SK-MEL-5 (cell line): Measurements from ENCODE around the gene SLC12A5. TPM values are rescaled to one million over a fixed set of nuclear protein-coding genes. Genes with fewer than 3 reads are reported as not detected.

Experiments used
- DNase-seq: peaks from one replicate; pipeline ENCODE4 v3.0.0-alpha.2; 2016; ENCODE audit warnings: low read depth, low spot score
- in situ Hi-C: cut with HindIII; loops from 2 replicates; pipeline ENCODE4 v1.10.0; 2016; ENCODE audit warnings: low sequenced_read_pairs, high pct_unique_total_duplicates, low pct_unique_long_range_greater_than_20kb
- total RNA-seq: library from RNA; depleted of rRNA; stranded (reverse); fragments of >200 nt; shearing (Covaris generic); gene quantifications from 2 replicates; pipeline ENCODE4 v1.2.3, GENCODE V29; 2014

Gene SLC12A5
- total RNA-seq, 1 experiment from 2014 or later = 0.74 TPM

DNA sequence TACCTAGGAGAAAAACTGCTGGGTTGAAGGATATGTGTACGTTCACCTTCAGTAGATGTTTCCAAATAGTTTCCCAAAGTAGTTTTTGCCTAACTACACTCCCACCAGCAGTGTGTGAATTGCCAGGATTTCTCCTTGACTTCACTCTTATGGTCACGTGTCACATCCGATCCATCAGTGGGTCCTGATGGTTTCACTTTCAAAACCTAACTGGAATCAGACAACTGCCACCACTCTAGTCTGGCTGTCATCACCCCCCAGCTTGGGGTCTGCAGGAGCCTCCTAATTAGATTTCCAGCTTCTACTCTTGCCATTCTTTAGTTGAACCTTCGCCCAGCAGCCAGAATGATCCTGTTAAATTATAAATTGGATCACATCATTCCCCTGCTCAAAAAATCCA lies 8.5 kb upstream of the SLC12A5 start:
- peak; percentile 29 for DNase-seq
- in situ Hi-C loops = no loop called here

DNA sequence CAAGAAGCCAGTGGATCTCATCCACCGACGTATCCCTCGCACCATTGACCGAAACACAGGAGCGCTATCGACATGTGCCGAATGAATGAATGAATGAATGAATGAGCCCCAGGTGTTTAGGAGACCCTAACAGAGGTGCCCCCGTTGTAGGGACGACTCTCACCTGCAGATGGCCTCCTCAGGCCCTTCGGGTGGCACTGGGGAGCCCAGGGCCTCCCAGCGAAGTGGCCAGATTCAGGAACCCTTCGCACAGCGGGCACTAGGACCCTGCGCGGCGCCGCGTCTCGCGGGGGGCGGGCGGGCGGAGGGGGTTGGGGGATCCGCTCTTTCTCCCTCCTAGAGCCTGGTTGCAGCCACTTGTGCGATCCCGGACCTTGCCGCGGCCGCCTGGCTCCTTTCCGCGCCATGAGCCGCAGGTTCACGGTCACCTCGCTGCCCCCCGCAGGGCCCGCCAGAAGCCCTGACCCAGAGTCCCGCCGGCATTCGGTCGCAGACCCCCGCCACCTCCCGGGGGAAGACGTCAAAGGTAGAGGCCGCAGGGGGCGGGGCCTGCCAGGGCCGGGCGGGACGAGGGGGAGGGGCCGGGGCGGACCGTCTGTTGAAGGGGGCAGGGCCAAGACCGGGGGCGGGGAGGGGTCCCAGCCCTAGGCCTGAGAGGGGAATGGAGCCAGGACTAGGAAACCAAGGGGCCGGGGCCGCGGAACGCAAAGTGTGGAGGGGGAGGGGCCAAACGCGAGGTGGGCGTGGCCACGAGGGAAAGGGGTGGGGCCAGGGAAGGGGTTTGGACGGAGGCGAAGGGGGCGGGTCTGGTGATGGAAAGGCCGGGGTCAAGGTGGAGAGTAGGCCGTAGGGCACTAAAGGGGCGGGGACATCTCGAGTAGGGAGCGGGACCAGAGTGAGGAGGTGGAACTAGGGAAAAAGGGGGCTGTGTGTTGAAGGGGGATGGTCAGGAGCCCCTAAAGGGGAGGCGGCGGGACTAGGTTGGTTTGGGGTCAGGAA lies 7.4 kb upstream of the SLC12A5 start:
- DNase-seq = peak; percentile 84
- in situ Hi-C loops = no loop called here

DNA sequence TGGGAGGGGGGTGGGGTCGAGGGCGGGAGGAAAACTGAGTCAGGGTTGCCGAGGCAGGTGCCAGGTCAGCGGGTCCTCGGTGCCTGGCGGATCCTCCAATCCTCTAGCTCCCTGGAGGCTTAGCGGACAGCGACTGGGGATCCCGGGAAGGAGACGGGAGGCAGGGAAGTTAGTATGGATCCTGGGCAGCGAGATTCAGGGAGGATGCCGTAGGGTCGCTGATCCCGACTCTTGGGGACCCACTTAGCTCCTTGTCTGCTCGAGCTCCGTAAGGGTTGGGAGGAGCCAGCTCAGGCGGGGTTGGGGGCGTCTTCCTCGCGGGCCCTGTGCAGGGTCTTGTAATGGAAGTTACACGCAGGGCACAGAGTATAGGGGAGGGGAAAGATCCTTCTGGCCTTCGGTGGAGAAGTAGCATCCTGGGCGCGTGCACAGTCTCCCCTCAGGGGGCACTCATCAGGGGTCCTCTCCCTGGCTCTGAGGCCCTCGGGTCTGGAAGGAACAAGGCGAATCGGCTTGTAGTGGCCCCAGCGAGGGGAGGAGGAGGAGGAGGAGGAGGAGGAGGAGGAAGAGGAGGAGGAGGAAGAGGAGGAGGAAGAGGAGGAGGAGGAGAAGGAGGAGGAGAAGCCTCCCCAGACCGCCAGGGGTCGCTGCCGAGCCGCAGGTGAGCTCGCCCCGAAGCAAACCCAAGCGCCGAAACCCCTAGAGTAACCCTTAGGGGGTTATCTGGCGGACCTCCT lies 6.4 kb upstream of the SLC12A5 start:
- in situ Hi-C loops = no loop called here

DNA sequence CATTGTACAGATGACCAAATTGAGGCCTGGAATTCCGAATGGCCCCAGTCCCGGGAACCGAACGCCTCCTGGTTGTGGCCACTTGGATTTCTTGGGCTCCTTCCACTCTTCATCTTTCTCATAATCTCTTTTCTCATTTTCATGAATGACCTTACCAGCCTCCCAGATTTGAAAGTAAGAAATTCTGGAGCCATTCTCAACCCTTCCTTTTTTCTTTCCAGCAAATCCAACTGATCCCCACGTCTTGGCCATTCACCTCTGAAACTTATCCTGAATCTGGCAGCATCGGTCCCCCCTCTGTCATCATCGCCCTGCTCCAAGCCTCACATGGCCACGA lies 5.9 kb upstream of the SLC12A5 start:
- DNase-seq = no peak
- in situ Hi-C loops = no loop called here

More for the DNA sequence above, 6.4 kb upstream of the SLC12A5 start:
- peak; percentile 52 for DNase-seq

DNA sequence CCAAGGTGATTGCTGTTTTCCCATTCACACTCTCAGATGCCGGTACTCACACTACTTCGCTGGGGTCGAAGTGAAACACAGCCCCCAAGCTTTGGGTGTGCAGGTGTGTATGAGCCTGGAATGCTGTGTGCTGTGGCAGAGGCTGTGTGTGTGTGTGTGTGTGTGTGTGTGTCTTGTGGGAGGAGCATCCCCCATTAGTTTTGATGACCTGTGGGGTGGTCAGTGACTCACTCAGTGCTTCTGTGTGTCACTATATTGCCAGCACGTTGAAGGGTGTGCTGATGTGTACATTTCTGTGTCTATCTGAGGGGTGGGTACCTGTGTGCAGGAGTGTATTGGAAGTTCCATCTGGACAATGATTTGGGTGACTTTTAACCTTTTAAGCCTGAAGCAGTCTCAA lies 5.0 kb upstream of the SLC12A5 start:
- no peak for DNase-seq
- in situ Hi-C loops = no loop called here

DNA sequence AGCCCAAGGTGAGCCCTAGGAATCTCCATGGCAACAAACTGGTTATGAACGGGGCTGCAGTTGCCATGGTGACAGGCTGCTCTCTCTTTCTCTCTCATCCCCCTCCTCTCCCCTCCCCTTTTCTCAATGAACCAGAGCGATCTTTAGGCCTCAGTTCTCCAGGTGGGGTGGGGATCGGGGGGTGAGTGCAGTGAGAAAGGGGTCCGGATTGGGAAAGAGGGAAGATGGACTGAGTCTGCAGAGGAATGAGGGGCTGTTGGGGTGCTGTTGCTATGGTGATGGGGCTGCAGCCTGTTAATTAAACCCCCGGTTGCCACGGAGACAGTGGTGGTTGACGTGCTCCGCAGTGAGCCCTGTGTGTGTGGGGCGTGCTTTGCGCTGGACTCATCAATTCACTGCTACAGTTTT lies 3.6 kb upstream of the SLC12A5 start:
- DNase-seq = no peak
- in situ Hi-C loops = no loop called here

DNA sequence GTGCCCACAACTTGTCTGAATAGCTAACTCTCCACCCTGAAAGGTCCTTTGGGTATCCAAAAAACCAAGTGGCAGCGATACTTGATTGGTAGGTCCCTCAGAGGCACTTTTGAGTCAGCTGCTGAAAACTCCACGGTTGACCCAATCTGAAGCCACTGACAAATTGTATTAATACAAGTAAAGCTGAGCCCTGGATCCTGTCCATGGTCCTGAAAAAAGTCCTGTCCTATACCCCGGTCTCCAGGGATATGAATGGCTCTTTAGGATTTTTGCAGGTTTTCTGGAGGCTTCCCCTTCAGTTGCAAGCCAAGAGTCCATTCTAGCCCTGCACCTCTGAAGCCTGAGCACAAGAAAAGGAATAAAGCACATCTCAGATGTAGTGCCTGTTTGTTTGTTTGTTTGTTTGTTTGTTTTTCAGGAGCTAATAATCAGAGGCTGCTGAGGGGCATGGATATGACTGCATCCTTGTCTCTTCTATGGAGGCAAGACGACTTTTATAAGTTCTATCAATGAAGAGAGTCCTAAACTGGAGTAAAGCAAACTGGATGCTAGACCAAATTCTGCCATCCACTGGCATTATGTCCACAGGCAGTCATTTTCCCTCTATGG lies 1.7 kb upstream of the SLC12A5 start:
- in situ Hi-C loops = no loop called here
- peak; percentile 60 for DNase-seq

DNA sequence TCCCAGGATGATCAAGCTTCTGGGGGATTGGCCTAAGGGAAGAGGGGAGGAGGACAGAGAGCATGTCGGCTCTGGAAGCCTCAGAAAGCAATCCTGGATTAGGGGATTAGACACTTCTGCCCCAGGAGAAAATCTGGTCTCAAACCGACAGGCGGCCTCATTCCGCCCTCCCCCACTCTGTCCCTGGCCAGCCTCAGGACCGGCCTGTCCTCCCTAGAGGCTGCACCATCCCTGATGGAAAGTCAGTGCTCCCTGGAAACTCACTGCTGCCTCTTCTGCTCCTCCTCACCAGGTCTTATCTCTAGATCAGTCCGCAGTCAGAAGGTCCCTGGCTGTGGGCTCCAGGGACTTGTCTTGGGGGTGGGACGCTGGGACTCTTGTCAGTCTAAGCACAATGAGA lies 905 bp upstream of the SLC12A5 start:
- in situ Hi-C loops = no loop called here

DNA sequence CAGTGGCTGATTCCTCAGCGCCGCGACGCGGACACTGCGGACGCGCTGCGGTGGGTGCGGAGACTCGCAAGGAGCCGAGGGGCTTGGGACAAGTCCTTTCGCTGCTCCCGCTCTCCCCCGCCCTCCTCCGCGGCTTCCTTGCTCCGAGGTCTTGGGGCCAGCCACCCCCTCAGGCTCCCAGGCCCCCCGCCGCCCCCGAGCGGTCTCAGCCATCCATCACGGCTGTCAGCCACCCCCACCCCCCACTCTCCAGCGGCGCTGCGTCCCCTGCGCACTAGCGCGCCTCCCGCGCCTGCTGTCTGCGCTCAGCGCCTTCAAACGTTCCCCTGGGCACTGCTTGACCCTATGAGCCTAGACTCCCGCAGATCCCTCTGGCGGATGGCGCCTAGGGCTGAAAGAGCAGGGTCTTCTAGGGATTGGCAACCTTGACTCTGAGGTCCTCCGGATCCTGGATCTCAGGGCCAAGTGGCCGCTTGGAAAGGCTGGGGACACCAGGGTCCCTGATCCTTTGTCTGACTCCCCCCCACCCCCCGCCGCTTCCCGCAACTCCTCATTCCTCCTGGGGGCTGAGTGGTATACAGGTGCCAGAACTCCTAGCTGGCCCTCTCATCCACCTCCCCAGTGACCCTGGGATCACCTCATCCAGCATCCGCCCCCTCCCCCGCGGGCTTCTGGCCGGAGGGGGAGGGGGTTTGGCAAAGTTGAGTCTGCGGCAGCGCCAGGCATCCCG lies 1.4 kb downstream of the SLC12A5 start:
- in situ Hi-C loops = no loop called here
- no peak for DNase-seq

More for the DNA sequence above, 905 bp upstream of the SLC12A5 start:
- no peak for DNase-seq

DNA sequence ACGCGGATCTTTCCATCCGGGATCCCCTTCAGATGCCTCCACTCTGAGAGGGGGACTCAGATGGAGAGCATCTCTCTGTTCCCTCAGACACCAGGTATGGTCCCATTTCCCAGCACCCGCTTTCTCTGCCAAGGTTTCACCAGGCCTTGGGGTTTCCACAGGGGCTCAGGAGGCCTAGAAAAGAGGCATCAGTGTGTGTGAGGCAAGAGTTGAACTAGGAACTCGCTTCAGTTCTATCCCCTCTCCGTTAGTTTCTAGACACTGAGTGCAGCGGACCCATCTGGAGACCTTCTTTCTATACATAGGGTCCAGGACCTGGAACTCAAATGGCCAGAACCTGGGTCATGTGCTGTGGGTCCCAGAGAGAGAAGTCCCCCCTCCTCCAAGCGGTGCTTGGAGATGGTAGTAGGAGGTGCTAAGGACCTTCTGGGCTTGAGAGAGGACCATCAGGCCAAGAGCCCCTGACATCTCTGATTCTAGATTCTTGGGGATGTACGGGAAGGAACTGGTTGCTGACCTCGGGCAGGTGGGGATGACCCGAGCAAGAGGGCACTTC lies 2.1 kb downstream of the SLC12A5 start:
- in situ Hi-C loops = no loop called here

DNA sequence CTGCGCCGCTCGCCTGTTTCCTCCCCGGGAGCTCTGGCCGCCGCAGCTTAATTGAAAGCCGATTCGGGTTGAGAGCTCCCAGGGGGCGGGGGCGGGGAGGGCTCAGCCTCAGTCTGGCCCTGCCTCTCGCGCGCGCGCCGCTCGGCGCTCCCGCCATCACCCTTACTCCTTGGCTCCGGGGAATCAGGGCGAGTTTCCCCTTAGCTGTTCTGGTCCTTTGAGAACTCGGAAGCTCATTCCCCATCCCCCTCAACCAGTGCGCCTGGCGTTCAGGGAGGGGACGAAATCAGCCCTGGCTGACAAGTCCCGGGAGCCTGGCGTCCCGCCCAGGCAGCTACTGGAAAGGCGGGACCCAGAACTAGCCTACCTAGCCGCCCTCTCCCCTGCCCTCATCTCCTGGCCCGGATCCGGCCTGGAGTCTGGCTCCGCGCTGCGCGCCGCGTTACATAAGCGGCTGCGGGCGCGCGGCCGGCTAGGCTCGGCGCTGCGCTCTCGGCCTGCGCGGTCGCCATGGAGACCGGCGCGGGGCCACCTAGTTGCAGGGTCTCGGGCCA lies 2.8 kb downstream of the SLC12A5 start:
- no peak for DNase-seq
- in situ Hi-C loops = no loop called here

More for the DNA sequence above, 2.1 kb downstream of the SLC12A5 start:
- DNase-seq = no peak

DNA sequence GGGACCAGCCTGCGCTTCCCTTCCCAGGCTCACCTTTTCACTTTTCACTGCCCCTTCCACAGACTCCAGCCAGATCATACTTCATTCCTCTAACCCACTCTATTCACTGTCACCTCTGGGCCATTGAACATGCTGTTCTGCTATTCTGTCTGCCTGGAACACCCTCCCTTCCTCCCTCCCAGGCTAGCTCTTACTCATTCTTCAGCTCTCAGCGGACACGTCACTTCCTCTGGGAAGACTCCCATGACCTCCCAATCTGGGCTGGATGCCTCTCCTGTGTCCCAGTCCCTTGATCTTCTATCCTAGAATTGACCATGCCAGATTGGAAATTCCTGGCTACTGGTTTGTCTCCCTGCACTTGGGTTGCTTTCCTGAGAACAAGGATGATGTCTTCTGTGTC lies 5.0 kb downstream of the SLC12A5 start:
- no peak for DNase-seq
- in situ Hi-C loops = no loop called here

DNA sequence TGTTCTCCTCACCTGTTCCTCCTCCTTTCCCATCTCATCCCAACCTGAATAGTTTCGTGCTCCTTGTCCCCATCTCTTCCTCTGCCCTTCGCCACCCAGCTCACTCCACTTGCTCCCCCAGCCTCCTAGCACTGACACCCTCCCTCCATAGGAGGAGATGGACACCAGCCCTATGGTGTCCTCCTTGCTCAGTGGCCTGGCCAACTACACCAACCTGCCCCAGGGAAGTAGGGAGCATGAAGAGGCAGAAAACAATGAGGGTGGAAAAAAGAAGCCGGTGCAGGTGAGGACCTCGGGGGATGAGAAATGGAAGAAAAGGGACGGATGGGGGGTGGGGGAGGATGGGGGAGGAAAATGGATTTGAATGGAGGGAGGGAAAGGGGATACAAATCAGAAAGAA lies 6.2 kb downstream of the SLC12A5 start:
- in situ Hi-C loops = no loop called here
- DNase-seq = no peak

DNA sequence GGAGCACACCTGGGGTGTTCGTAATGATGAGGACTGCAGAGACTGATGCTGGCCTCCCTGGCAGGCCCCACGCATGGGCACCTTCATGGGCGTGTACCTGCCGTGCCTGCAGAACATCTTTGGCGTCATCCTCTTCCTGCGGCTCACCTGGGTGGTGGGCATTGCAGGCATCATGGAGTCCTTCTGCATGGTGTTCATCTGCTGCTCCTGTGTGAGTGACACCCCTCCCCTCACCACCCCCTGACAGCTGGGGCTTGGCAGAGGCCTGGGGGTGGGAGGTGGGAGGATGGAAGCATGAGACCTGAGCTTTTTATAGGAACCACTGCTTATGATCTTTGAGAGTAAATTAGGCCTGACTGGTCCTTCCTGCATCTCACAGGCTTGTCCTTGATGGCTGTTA lies 6.7 kb downstream of the SLC12A5 start:
- no peak for DNase-seq
- in situ Hi-C loops = no loop called here

DNA sequence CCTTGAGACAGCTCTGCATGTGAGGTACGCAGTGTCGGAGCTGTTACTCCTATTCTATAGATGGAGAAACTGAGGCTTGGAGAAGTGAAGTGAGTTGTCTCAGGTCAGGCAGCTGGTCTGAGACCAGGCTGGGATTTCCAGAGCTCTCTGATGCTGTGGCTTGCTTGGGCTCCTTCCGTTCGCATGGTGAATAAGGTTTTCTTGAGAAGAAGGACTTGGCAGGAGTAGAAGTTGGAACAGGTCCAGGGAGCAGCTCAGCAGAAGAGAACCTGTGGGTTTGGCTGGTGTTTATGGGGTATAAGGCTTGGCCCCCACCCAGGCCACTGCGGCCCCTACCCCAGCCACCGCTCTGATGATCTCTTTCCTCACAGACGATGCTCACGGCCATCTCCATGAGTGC lies 7.4 kb downstream of the SLC12A5 start:
- in situ Hi-C loops = no loop called here
- DNase-seq = no peak

DNA sequence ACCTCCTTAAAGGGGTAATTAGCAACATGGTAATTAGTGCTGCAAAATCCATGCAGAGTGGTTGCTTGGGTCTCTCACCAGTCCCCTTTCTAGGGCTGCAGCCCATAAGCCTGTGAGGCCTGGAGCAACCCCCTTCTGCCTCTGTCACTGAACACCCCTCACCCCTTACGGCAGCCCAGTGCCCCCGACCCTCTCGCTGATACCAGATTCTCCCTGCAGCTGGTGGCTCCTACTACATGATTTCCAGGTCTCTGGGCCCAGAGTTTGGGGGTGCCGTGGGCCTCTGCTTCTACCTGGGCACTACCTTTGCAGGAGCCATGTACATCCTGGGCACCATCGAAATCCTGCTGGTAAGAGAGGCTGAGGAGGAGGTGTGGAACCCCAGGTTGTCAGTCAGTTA lies 8.0 kb downstream of the SLC12A5 start:
- DNase-seq = no peak
- in situ Hi-C loops = no loop called here

DNA sequence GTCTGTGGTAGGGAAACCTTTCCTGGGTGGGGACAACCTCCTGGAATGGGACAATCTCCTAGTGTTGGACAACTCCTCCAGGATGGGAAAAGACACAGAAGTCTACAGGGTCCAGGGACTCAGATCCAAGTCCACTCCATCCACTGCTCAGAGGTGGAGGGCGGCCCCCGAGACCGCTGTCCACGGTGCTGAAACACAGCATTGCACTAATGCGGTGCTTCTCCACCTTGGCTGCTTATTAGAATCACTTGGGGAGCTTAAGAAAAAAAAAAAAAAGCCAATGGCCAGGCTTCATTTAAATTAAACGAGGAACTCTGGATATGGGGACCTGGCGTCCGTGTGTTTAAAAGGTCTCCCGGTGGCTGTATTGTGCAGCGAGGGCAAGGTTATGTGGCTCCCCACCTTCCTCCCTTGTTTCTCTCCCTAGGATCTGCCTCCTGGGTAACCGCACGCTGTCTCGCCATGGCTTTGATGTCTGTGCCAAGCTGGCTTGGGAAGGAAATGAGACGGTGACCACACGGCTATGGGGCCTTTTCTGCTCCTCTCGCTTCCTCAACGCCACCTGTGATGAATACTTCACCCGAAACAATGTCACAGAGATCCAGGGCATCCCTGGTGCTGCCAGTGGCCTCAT lies 12.0 kb downstream of the SLC12A5 start:
- in situ Hi-C loops = no loop called here
- peak; percentile 40 for DNase-seq
